ENCODE data around the gene COQ9.

COQ9 gene

GRCh38 chr16:57483725-57484514, 36.6 kb downstream of the COQ9 start:
- DNase-seq (ENCODE audit: low read depth, low spot score) = no peak

DNA sequence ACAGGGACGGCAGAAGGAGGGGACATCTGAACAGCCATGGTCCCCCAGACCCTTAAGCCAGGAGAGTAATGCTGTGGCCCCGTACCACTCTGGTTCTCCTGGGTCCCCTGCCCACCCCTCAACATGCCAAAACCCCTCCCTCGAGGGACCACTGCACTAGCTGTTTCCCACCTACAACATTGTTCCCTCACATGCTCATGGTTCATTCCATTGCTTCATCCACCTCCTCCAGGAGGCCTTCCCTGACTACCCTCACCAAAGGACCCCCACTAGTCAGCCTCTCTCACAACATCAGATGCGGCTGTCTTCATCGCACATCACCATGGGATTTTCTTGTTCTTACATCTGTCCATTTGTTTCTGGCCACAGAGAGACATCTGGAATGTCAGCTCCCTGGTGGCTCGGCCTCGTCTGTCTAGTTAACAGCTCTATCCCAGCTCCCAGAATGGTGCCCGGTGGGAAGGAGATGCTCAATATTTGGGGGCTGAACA, 37.3 kb downstream of the COQ9 start:
- peaks cover 8% of the 10 kb centered on the region; the same call in 1 of the 2 replicates for H3K9me3 ChIP-seq (ENCODE audit: insufficient read depth, low read length)
- no peaks in the 10 kb centered on the region for H3K36me3 ChIP-seq (ENCODE audit: insufficient read depth, insufficient read length, low read length)
- no peak for DNase-seq (ENCODE audit: low read depth, low spot score)
- peaks cover 22% of the 10 kb centered on the region for H3K4me1 ChIP-seq (ENCODE audit: insufficient read depth, insufficient read length)
- TF ChIP-seq SUZ12 (IDR thresholded peaks at IDR 0.05; ENCODE audit: extremely low read depth, insufficient read depth, insufficient read length) = no peak
- peaks cover 19% of the 10 kb centered on the region for H3K27me3 ChIP-seq (ENCODE audit: insufficient read depth, insufficient read length)
- H3K9ac ChIP-seq (ENCODE audit: insufficient read length, low read depth) = no peak overlapping the region
- H3K4me3 ChIP-seq (ENCODE audit: insufficient read length, low read depth) = no peak overlapping the region

More at GRCh38 chr16:57483725-57484514, 36.6 kb downstream of the COQ9 start:
- no peak overlapping the region for H3K4me3 ChIP-seq (ENCODE audit: insufficient read length, low read depth)
- H3K9ac ChIP-seq (ENCODE audit: insufficient read length, low read depth) = no peak overlapping the region
- peaks cover 27% of the 10 kb centered on the region for H3K4me1 ChIP-seq (ENCODE audit: insufficient read depth, insufficient read length)
- TF ChIP-seq ZNF274 (IDR thresholded peaks at IDR 0.05; ENCODE audit: low read depth, low read length) (no peak), SUZ12 (IDR thresholded peaks at IDR 0.05; ENCODE audit: extremely low read depth, insufficient read depth, insufficient read length) (no peak), YY1 (IDR thresholded peaks at IDR 0.05; ENCODE audit: insufficient read depth, insufficient read length) (no peak)
- H3K9me3 ChIP-seq (ENCODE audit: insufficient read depth, low read length) = 0 out of 2 replicates have a peak, but pooled peaks cover 2% of the 10 kb centered on the region
- no peaks in the 10 kb centered on the region for H3K36me3 ChIP-seq (ENCODE audit: insufficient read depth, insufficient read length, low read length)
- H3K27me3 ChIP-seq (ENCODE audit: insufficient read depth, insufficient read length) = peaks cover 19% of the 10 kb centered on the region

GRCh38 chr16:57485091-57485915, 38.0 kb downstream of the COQ9 start:
- peak overlapping the region; percentile 89 for H3K4me3 ChIP-seq (ENCODE audit: insufficient read length, low read depth)
- H3K4me1 ChIP-seq (ENCODE audit: insufficient read depth, insufficient read length) = peaks cover 22% of the 10 kb centered on the region
- peak overlapping the region; percentile 86 for H3K9ac ChIP-seq (ENCODE audit: insufficient read length, low read depth)
- H3K9me3 ChIP-seq (ENCODE audit: insufficient read depth, low read length) = peaks cover 9% of the 10 kb centered on the region; the same call in 1 of the 2 replicates
- peaks cover 19% of the 10 kb centered on the region for H3K27me3 ChIP-seq (ENCODE audit: insufficient read depth, insufficient read length)
- TF ChIP-seq YY1 (IDR thresholded peaks at IDR 0.05; ENCODE audit: insufficient read depth, insufficient read length) (no peak), SUZ12 (IDR thresholded peaks at IDR 0.05; ENCODE audit: extremely low read depth, insufficient read depth, insufficient read length) (no peak), ZNF274 (IDR thresholded peaks at IDR 0.05; ENCODE audit: low read depth, low read length) (no peak)
- no peak for DNase-seq (ENCODE audit: low read depth, low spot score)
- no peaks in the 10 kb centered on the region for H3K36me3 ChIP-seq (ENCODE audit: insufficient read depth, insufficient read length, low read length)

DNA sequence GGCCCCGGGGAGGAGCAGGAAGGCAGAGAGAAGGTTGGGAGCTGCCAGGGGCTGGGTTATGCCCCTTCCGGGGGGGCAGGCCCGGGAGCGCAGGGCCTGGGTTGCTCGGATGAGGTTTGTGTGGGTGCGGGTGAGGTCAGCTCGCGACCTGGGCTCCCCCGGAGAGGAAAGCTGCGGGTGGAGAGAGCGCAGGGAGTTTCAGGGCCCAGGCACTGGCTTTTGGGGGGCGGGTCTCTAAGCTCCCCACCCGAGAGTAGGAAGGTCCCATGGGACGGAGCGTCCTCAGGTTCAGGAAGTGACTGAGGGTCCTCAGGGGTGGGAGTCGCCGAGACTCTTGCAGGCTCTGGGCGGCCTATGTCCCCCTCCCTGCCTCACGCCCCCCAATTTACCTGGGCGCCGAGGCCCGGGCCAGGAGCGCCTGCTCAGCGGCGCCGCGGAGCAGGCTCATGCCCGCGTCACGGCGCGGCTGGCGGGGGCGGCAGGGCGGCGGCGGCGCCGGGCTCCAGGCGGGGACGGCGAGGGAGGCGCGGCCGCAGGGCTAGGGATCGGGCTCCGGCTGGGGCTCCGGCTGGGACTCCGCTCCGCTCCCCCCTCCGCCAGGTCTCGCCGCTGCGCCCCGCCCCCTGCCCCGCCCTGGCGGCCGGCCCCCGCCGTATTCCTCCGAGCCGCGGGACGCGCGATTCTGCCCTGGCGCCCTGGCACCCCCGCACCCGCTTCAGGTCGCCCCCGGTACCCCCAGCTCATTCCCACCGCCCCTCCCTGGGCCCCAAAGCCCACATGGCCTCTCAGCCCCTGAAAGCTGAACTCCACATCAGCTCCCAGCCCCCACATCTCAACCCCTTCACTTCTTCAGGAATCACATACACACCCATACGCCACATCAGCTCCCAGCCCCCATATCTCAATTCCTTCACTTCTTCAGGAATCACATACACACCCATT, 38.9 kb downstream of the COQ9 start, which contains the start of gene DOK4:
DOK4 (minus strand) TSS at position 578 of the 942 bp plus-strand sequence. CDS start 6,986 bp downstream, outside the sequence.
- TF ChIP-seq YY1 (IDR thresholded peaks at IDR 0.05; ENCODE audit: insufficient read depth, insufficient read length) = no peak
- no peak for TF ChIP-seq ZNF274 (IDR thresholded peaks at IDR 0.05; ENCODE audit: low read depth, low read length)
- no peak for TF ChIP-seq SUZ12 (IDR thresholded peaks at IDR 0.05; ENCODE audit: extremely low read depth, insufficient read depth, insufficient read length)
- peak; percentile 56 for DNase-seq (ENCODE audit: low read depth, low spot score)
- Histone ChIP-seq H3K36me3 (ENCODE audit: insufficient read depth, insufficient read length, low read length) (no peaks in the 10 kb centered on the region), H3K9me3 (ENCODE audit: insufficient read depth, low read length) (peaks cover 9% of the 10 kb centered on the region; the same call in 1 of the 2 replicates), H3K4me3 (ENCODE audit: insufficient read length, low read depth) (peak within 1 kb of the TSS; percentile 89), H3K27me3 (ENCODE audit: insufficient read depth, insufficient read length) (peaks cover 19% of the 10 kb centered on the region), H3K9ac (ENCODE audit: insufficient read length, low read depth) (peak within 1 kb of the TSS; percentile 86), H3K4me1 (ENCODE audit: insufficient read depth, insufficient read length) (peaks cover 22% of the 10 kb centered on the region)

DNA sequence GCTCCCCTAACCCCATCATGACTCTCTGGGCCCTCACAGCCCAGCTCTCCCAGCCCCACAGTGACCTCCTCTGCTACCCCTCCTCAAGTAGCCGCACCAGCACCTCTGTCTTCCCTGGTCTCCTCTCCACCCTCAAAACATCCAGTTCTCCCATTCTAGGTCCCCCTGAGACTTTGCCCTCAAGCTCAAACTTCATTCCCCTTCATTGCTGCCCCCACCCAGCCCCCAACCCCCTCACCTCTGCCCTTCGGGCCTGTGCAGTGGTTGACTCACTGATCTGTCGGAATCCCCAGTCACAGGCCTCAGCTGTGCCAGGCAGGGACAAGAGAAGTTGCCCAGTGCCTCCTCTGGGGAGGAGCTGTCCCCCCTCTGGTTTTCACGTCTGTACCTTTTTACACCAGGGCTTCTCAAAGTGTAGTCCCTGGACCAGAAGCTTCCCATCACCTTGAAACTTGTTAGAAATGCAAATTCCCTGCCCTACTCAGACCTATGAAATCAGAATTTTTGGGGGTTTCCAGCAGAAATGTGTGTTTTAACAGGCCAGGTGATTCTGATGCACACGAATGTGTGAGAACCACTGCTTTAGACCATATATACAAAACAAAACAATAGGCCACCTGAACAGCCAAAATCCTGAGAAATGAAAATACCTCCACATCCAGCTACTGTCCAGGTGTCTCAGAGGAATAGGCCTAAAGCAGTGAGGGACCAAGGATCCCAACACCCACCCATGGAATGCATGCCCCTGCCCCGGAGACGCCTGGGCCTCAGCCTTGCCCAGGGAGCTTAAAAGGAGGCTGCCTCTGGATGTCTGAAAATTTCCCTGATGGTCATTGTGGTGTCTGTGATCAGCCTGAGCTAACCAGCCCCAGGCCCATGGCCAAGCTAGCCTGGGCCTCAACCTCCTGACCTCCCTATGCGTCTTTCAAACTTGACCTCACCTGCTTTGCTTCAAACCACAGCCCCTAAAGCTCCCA, 39.9 kb downstream of the COQ9 start:
- no peak for DNase-seq (ENCODE audit: low read depth, low spot score)
- Histone ChIP-seq H3K27me3 (ENCODE audit: insufficient read depth, insufficient read length) (peaks cover 19% of the 10 kb centered on the region), H3K4me1 (ENCODE audit: insufficient read depth, insufficient read length) (peaks cover 22% of the 10 kb centered on the region), H3K4me3 (ENCODE audit: insufficient read length, low read depth) (no peak overlapping the region), H3K9me3 (ENCODE audit: insufficient read depth, low read length) (peaks cover 9% of the 10 kb centered on the region; the same call in 1 of the 2 replicates), H3K36me3 (ENCODE audit: insufficient read depth, insufficient read length, low read length) (no peaks in the 10 kb centered on the region), H3K9ac (ENCODE audit: insufficient read length, low read depth) (peak overlapping the region; percentile 38)
- TF ChIP-seq ZNF274 (IDR thresholded peaks at IDR 0.05; ENCODE audit: low read depth, low read length) = no peak
- no peak for TF ChIP-seq YY1 (IDR thresholded peaks at IDR 0.05; ENCODE audit: insufficient read depth, insufficient read length)
- no peak for TF ChIP-seq SUZ12 (IDR thresholded peaks at IDR 0.05; ENCODE audit: extremely low read depth, insufficient read depth, insufficient read length)

Measured in NT2/D1 (cell line).